ENCODE results near the gene SIM2.

DNA sequence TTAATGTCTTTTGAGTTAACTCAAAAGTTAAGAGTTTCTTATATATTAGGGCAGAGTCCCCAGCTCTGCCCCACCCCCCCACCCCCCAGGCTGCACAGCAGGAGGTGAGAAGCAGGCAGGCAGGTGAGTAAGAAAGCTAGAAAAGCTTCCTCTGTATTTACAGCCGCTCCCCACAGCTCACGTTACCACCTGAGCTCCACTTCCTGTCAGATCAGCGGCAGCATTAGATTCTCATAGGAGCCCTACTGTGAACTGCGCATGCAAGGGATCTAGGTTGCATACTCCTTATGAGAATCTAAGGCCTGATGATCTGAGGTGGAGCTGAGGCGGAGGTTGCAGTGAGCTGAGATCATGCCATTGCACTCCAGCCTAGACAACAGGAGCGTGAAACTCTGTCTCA lies 81.9 kb downstream of the SIM2 start:
- TF ChIP-seq, protein P1, sequence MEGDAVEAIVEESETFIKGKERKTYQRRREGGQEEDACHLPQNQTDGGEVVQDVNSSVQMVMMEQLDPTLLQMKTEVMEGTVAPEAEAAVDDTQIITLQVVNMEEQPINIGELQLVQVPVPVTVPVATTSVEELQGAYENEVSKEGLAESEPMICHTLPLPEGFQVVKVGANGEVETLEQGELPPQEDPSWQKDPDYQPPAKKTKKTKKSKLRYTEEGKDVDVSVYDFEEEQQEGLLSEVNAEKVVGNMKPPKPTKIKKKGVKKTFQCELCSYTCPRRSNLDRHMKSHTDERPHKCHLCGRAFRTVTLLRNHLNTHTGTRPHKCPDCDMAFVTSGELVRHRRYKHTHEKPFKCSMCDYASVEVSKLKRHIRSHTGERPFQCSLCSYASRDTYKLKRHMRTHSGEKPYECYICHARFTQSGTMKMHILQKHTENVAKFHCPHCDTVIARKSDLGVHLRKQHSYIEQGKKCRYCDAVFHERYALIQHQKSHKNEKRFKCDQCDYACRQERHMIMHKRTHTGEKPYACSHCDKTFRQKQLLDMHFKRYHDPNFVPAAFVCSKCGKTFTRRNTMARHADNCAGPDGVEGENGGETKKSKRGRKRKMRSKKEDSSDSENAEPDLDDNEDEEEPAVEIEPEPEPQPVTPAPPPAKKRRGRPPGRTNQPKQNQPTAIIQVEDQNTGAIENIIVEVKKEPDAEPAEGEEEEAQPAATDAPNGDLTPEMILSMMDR (conservative IDR thresholded peaks at IDR 0.05; ENCODE audit: low read depth in 2 of 2) = no peak
- TF ChIP-seq POLR2AphosphoS5 (IDR thresholded peaks at IDR 0.05; ENCODE audit: low read depth) (no peak), EZH2 (IDR thresholded peaks at IDR 0.05; ENCODE audit: low read depth, unreplicated experiment) (no peak), JUNB (IDR thresholded peaks at IDR 0.05; ENCODE audit: unreplicated experiment) (no peak), CREB1 (CRISPR knock-in tag; IDR thresholded peaks at IDR 0.05; ENCODE audit: low read depth) (no peak), NANOG (IDR thresholded peaks at IDR 0.05; ENCODE audit: borderline replicate concordance) (no peak), ZNF114 (CRISPR knock-in tag; IDR thresholded peaks at IDR 0.05) (no peak), EZH2phosphoT487 (IDR thresholded peaks at IDR 0.05; ENCODE audit: unreplicated experiment) (no peak), STAT1 (IDR thresholded peaks at IDR 0.05; ENCODE audit: unreplicated experiment) (no peak), ETS1 (IDR thresholded peaks at IDR 0.05) (no peak)
- TF ChIP-seq, protein P2, sequence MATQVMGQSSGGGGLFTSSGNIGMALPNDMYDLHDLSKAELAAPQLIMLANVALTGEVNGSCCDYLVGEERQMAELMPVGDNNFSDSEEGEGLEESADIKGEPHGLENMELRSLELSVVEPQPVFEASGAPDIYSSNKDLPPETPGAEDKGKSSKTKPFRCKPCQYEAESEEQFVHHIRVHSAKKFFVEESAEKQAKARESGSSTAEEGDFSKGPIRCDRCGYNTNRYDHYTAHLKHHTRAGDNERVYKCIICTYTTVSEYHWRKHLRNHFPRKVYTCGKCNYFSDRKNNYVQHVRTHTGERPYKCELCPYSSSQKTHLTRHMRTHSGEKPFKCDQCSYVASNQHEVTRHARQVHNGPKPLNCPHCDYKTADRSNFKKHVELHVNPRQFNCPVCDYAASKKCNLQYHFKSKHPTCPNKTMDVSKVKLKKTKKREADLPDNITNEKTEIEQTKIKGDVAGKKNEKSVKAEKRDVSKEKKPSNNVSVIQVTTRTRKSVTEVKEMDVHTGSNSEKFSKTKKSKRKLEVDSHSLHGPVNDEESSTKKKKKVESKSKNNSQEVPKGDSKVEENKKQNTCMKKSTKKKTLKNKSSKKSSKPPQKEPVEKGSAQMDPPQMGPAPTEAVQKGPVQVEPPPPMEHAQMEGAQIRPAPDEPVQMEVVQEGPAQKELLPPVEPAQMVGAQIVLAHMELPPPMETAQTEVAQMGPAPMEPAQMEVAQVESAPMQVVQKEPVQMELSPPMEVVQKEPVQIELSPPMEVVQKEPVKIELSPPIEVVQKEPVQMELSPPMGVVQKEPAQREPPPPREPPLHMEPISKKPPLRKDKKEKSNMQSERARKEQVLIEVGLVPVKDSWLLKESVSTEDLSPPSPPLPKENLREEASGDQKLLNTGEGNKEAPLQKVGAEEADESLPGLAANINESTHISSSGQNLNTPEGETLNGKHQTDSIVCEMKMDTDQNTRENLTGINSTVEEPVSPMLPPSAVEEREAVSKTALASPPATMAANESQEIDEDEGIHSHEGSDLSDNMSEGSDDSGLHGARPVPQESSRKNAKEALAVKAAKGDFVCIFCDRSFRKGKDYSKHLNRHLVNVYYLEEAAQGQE (IDR thresholded peaks at IDR 0.05; ENCODE audit: unreplicated experiment) = no peak
- TF ChIP-seq, protein P3, sequence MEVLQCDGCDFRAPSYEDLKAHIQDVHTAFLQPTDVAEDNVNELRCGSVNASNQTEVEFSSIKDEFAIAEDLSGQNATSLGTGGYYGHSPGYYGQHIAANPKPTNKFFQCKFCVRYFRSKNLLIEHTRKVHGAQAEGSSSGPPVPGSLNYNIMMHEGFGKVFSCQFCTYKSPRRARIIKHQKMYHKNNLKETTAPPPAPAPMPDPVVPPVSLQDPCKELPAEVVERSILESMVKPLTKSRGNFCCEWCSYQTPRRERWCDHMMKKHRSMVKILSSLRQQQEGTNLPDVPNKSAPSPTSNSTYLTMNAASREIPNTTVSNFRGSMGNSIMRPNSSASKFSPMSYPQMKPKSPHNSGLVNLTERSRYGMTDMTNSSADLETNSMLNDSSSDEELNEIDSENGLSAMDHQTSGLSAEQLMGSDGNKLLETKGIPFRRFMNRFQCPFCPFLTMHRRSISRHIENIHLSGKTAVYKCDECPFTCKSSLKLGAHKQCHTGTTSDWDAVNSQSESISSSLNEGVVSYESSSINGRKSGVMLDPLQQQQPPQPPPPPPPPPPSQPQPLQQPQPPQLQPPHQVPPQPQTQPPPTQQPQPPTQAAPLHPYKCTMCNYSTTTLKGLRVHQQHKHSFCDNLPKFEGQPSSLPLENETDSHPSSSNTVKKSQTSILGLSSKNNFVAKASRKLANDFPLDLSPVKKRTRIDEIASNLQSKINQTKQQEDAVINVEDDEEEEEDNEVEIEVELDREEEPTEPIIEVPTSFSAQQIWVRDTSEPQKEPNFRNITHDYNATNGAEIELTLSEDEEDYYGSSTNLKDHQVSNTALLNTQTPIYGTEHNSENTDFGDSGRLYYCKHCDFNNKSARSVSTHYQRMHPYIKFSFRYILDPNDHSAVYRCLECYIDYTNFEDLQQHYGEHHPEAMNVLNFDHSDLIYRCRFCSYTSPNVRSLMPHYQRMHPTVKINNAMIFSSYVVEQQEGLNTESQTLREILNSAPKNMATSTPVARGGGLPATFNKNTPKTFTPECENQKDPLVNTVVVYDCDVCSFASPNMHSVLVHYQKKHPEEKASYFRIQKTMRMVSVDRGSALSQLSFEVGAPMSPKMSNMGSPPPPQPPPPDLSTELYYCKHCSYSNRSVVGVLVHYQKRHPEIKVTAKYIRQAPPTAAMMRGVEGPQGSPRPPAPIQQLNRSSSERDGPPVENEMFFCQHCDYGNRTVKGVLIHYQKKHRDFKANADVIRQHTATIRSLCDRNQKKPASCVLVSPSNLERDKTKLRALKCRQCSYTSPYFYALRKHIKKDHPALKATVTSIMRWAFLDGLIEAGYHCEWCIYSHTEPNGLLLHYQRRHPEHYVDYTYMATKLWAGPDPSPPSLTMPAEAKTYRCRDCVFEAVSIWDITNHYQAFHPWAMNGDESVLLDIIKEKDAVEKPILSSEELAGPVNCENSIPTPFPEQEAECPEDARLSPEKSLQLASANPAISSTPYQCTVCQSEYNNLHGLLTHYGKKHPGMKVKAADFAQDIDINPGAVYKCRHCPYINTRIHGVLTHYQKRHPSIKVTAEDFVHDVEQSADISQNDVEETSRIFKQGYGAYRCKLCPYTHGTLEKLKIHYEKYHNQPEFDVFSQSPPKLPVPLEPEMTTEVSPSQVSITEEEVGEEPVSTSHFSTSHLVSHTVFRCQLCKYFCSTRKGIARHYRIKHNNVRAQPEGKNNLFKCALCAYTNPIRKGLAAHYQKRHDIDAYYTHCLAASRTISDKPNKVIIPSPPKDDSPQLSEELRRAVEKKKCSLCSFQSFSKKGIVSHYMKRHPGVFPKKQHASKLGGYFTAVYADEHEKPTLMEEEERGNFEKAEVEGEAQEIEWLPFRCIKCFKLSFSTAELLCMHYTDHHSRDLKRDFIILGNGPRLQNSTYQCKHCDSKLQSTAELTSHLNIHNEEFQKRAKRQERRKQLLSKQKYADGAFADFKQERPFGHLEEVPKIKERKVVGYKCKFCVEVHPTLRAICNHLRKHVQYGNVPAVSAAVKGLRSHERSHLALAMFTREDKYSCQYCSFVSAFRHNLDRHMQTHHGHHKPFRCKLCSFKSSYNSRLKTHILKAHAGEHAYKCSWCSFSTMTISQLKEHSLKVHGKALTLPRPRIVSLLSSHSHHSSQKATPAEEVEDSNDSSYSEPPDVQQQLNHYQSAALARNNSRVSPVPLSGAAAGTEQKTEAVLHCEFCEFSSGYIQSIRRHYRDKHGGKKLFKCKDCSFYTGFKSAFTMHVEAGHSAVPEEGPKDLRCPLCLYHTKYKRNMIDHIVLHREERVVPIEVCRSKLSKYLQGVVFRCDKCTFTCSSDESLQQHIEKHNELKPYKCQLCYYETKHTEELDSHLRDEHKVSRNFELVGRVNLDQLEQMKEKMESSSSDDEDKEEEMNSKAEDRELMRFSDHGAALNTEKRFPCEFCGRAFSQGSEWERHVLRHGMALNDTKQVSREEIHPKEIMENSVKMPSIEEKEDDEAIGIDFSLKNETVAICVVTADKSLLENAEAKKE (CRISPR knock-in tag; IDR thresholded peaks at IDR 0.05) = no peak
